ENCODE measurements around the gene TOMM5. TPM values are rescaled to one million over a fixed set of nuclear protein-coding genes. Genes with fewer than 3 reads are reported as not detected.

TOMM5 gene
- polyA plus RNA-seq, 1 of the 3 experiments (the other 2 are of a cell fraction): 255 TPM

GRCh38 chr9:37608250-37608649 is 15.9 kb upstream of the TOMM5 start:
- no peak overlapping the region for H2AFZ ChIP-seq (ENCODE audit: low read depth)
- no peaks in the 10 kb centered on the region for H3F3A ChIP-seq (replicated peaks; ENCODE audit: insufficient read depth)
- no peaks in the 10 kb centered on the region for H4K20me1 ChIP-seq (ENCODE audit: insufficient read depth)
- peaks cover 0 to 3% of the 10 kb centered on the region in 2 experiments; a peak in 1 of 4 replicates for H3K4me1 ChIP-seq (ENCODE audit: control insufficient read depth in 1 of 2, insufficient read depth in 2 of 2, low read depth in 1 of 2, low read length in 1 of 2)
- CTCF ChIA-PET: interaction anchor here (1.0 kb wide), 1 partner anchor 12 kb away, joined by 4 read pairs; no protein-coding TSS in a partner anchor
- H3K4me3 ChIP-seq (ENCODE audit: low read depth in 2 of 2, low read length in 1 of 2): no peak overlapping the region
- no peak overlapping the region for H3K27ac ChIP-seq (ENCODE audit: low read depth in 2 of 2, low read length in 1 of 2)
- no peak for TF ChIP-seq USF2 (IDR thresholded peaks at IDR 0.05; ENCODE audit: borderline replicate concordance, low read depth, low read length)
- no peak for TF ChIP-seq JUND (IDR thresholded peaks at IDR 0.05)
- TF ChIP-seq MEF2A (IDR thresholded peaks at IDR 0.05; ENCODE audit: borderline replicate concordance, low read depth): no peak
- TF ChIP-seq POLR2AphosphoS5 (IDR thresholded peaks at IDR 0.05; ENCODE audit: low read depth, low read length): no peak
- no peak for TF ChIP-seq GATA2 (CRISPR knock-in tag; IDR thresholded peaks at IDR 0.05)
- TF ChIP-seq CHD2 (IDR thresholded peaks at IDR 0.05; ENCODE audit: low read length, partially characterized antibody): no peak
- no peak for TF ChIP-seq ZBTB33 (IDR thresholded peaks at IDR 0.05; ENCODE audit: borderline replicate concordance, low read depth)
- no peak for TF ChIP-seq EP300 (IDR thresholded peaks at IDR 0.05; ENCODE audit: borderline replicate concordance in 1 of 2, low read depth in 1 of 2, low read length in 1 of 2)
- no peak for TF ChIP-seq TEAD4 (IDR thresholded peaks at IDR 0.05; ENCODE audit: borderline replicate concordance, insufficient read depth)
- TF ChIP-seq FOXM1 (IDR thresholded peaks at IDR 0.05; ENCODE audit: low read depth): no peak
- no peak for TF ChIP-seq EZH2phosphoT487 (IDR thresholded peaks at IDR 0.05; ENCODE audit: borderline replicate concordance, low read depth)
- TF ChIP-seq MXI1 (IDR thresholded peaks at IDR 0.05; ENCODE audit: low read depth, low read length): no peak
- TF ChIP-seq RAD21 (IDR thresholded peaks at IDR 0.05; ENCODE audit: low read length): no peak
- H3K9me2 ChIP-seq: no peaks in the 10 kb centered on the region
- H3K79me2 ChIP-seq (ENCODE audit: insufficient read depth): no peaks in the 10 kb centered on the region
- no peak overlapping the region for H3K4me2 ChIP-seq
- no peak overlapping the region for H3K9ac ChIP-seq
- DNase-seq: no peak
- H3K27me3 ChIP-seq (ENCODE audit: insufficient read depth): peaks cover 14% of the 10 kb centered on the region; the same call in 1 of the 2 replicates
- no peaks in the 10 kb centered on the region for H3K9me3 ChIP-seq
- POLR2A ChIA-PET: no interaction called here
- no peaks in the 10 kb centered on the region for H3K36me3 ChIP-seq (replicated peaks in 1 of 2; ENCODE audit: control insufficient read depth in 1 of 2, insufficient read depth in 2 of 2, low read length in 1 of 2)

- 38% methylated on average over 1 of the region's 1 CpG for WGBS (ENCODE audit: low lambda C conversion rate)
- CTCF ChIA-PET: no interaction called here
- Histone ChIP-seq H3K4me1 (ENCODE audit: control insufficient read depth in 1 of 2, insufficient read depth in 2 of 2, low read depth in 1 of 2, low read length in 1 of 2) (peaks cover 0 to 3% of the 10 kb centered on the region in 2 experiments; a peak in 1 of 4 replicates), H3K9me3 (no peaks in the 10 kb centered on the region), H3F3A (replicated peaks; ENCODE audit: insufficient read depth) (no peaks in the 10 kb centered on the region), H3K27me3 (ENCODE audit: insufficient read depth) (peaks cover 24% of the 10 kb centered on the region; the same call in 1 of the 2 replicates), H4K20me1 (ENCODE audit: insufficient read depth) (no peaks in the 10 kb centered on the region), H3K36me3 (replicated peaks in 1 of 2; ENCODE audit: control insufficient read depth in 1 of 2, insufficient read depth in 2 of 2, low read length in 1 of 2) (no peaks in the 10 kb centered on the region), H3K27ac (ENCODE audit: low read depth in 2 of 2, low read length in 1 of 2) (no peak overlapping the region), H3K4me2 (no peak overlapping the region), H3K9ac (no peak overlapping the region), H3K79me2 (ENCODE audit: insufficient read depth) (no peaks in the 10 kb centered on the region), H3K9me2 (no peaks in the 10 kb centered on the region), H2AFZ (ENCODE audit: low read depth) (no peak overlapping the region), H3K4me3 (ENCODE audit: low read depth in 2 of 2, low read length in 1 of 2) (no peak overlapping the region)
- no peak for TF ChIP-seq RCOR1 (IDR thresholded peaks at IDR 0.05; ENCODE audit: low read length)
- no peak for DNase-seq
- POLR2A ChIA-PET: no interaction called here
These were observed 11.9 kb upstream of the TOMM5 start for GRCh38 chr9:37604296-37604695.
